IPS-NIHi7 (cell line): ENCODE results near the gene CNFN.
"Not testable (repeated sequence)": the region's sequence is repeated elsewhere in the genome, so short reads cannot be mapped to it uniquely, and the experiment has no call there.

Experiments used
- DNase-seq: peaks from one replicate; pipeline ENCODE4 v3.0.0; 2012; ENCODE audit warnings: mixed read lengths; ENCODE audit errors: extremely low spot score

CNFN gene

GRCh38 chr19:42351079-42351735, 38.9 kb downstream of the CNFN start:
- no peak for DNase-seq

- no peak for DNase-seq
Measured at GRCh38 chr19:42350417-42350816, 39.7 kb downstream of the CNFN start.

GRCh38 chr19:42349378-42350107, 40.6 kb downstream of the CNFN start:
- no peak for DNase-seq

GRCh38 chr19:42348211-42348610, 41.9 kb downstream of the CNFN start:
- DNase-seq: no peak

GRCh38 chr19:42345191-42345812, 44.8 kb downstream of the CNFN start:
- no peak for DNase-seq

GRCh38 chr19:42344336-42344893, 45.7 kb downstream of the CNFN start:
- DNase-seq: no peak

GRCh38 chr19:42343344-42344110, 46.6 kb downstream of the CNFN start:
- peak; percentile 65 for DNase-seq

- not testable (repeated sequence) for DNase-seq
Measured at GRCh38 chr19:42339922-42340321, 50.2 kb downstream of the CNFN start.

- not testable (repeated sequence) for DNase-seq
Measured at GRCh38 chr19:42339126-42339860, 50.8 kb downstream of the CNFN start.
